Hematopoietic multipotent progenitor cell treated with erythropoietin and hydrocortisone succinate and interleukin-3 and kit ligand, for 6 days (in vitro differentiated cells): ENCODE results near the gene GHDC.
A peak's percentile ranks its signal among the peaks of the same experiment; 100 is the strongest.
"Not testable (repeated sequence)": the region's sequence is repeated elsewhere in the genome, so short reads cannot be mapped to it uniquely, and the experiment has no call there.

Experiments used
- DNase-seq: peaks from one replicate; pipeline ENCODE4 v3.0.0-alpha.2; 2015

GHDC gene

GRCh38 chr17:42193969-42194899 lies at the start of gene GHDC:
GHDC (minus strand) TSS chr17:42194494; CDS start chr17:42193581, 913 bp downstream.
- peak; percentile 96 for DNase-seq

- no peak for DNase-seq
These were observed 49.2 kb upstream of the GHDC start for GRCh38 chr17:42243493-42243982.

- no peak for DNase-seq
These were observed 47.6 kb upstream of the GHDC start for GRCh38 chr17:42241871-42242270.

- DNase-seq = peak; percentile 37
These were observed 46.6 kb upstream of the GHDC start for GRCh38 chr17:42240863-42241262.

- no peak for DNase-seq
These were observed 45.9 kb upstream of the GHDC start for GRCh38 chr17:42240201-42240600.

GRCh38 chr17:42239576-42239975 lies 45.3 kb upstream of the GHDC start:
- not testable (repeated sequence) for DNase-seq

- DNase-seq = no peak
These were observed 42.5 kb upstream of the GHDC start for GRCh38 chr17:42236760-42237159.

- DNase-seq = no peak
These were observed 39.7 kb upstream of the GHDC start for GRCh38 chr17:42233994-42234393.

- DNase-seq = no peak
These were observed 38.9 kb upstream of the GHDC start for GRCh38 chr17:42233156-42233555.

- DNase-seq = no peak
These were observed 35.9 kb upstream of the GHDC start for GRCh38 chr17:42230225-42230624.

- DNase-seq = no peak
These were observed 33.8 kb upstream of the GHDC start for GRCh38 chr17:42227849-42228700.

- DNase-seq = no peak
These were observed 31.4 kb upstream of the GHDC start for GRCh38 chr17:42225646-42226045.

GRCh38 chr17:42224651-42225050 lies 30.4 kb upstream of the GHDC start:
- DNase-seq = no peak

GRCh38 chr17:42221886-42222745 lies 27.8 kb upstream of the GHDC start:
- DNase-seq = peak; percentile 90

GRCh38 chr17:42219280-42219679 lies 25.0 kb upstream of the GHDC start:
- not testable (repeated sequence) for DNase-seq

- DNase-seq = peak; percentile 33
These were observed 19.9 kb upstream of the GHDC start for GRCh38 chr17:42214156-42214555.

GRCh38 chr17:42212382-42212781 lies 18.1 kb upstream of the GHDC start:
- no peak for DNase-seq

- not testable (repeated sequence) for DNase-seq
These were observed 17.6 kb upstream of the GHDC start for GRCh38 chr17:42211921-42212341.

GRCh38 chr17:42210046-42210445 lies 15.8 kb upstream of the GHDC start:
- no peak for DNase-seq

GRCh38 chr17:42206153-42206612 lies 11.9 kb upstream of the GHDC start:
- DNase-seq = not testable (repeated sequence)

- no peak for DNase-seq
These were observed 9.1 kb upstream of the GHDC start for GRCh38 chr17:42203354-42203753.

- no peak for DNase-seq
These were observed 8.4 kb upstream of the GHDC start for GRCh38 chr17:42202696-42203095.
